GM21390 (cell line): ENCODE measurements around the gene ZNF354C.
A peak's percentile ranks its signal among the peaks of the same experiment; 100 is the strongest.
"Not testable (repeated sequence)": the region's sequence is repeated elsewhere in the genome, so short reads cannot be mapped to it uniquely, and the experiment has no call there.

Source experiments
- ATAC-seq: cut with Tn5 transposase; IDR thresholded peaks from one replicate; pipeline ENCODE4 v1.9.1; 2021; ENCODE audit not compliant: unreplicated experiment

ZNF354C gene

DNA sequence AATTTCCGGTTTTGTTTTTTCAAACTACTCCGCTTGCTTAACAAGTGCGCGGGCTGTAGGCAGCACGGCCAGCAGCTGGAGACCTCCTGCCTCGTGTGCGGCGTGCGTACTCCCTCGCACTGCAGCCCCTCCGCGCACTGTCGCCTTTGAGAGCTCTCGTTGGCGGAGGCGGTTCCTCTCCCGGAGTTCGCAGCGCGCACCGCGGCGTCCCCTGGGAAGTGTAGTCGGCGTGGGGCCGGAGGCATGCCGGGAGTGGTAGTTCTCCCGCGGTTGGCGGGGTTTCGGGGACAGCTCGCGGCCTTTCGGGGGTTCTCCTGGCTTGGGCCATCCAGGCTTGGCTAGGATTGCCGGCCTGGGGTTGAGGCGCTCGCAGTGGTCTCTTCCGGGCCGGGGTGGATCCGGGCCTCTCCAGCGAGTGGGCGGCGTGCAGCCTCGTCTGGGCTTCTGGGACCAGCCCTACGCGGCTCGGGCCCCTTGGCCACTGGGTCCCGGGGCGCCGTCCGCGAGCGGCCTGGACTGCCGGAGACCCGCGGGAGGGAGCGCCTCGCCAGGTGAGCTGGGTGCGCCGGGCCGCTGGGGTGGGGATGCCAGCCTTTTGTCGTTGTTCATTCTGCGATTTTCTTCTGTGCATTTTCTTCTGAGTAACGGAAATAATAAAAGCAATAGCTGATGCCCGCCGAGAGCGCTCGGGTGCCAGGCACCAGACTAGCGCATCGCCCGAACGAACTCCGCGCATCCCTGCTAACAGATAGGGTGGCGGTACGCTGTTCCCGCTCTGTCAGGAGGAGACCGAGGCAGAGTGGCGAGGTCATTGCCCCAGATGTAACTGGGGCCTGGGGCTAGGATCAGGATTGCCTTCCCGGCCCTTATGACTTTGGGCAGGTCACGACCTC, at the start of gene ZNF354C:
Gene ZNF354C, plus strand, starts transcription at position 258 of the 893 bp plus-strand sequence. CDS start 1,696 bp downstream, outside the sequence.
- ATAC-seq: peak; percentile 87

DNA sequence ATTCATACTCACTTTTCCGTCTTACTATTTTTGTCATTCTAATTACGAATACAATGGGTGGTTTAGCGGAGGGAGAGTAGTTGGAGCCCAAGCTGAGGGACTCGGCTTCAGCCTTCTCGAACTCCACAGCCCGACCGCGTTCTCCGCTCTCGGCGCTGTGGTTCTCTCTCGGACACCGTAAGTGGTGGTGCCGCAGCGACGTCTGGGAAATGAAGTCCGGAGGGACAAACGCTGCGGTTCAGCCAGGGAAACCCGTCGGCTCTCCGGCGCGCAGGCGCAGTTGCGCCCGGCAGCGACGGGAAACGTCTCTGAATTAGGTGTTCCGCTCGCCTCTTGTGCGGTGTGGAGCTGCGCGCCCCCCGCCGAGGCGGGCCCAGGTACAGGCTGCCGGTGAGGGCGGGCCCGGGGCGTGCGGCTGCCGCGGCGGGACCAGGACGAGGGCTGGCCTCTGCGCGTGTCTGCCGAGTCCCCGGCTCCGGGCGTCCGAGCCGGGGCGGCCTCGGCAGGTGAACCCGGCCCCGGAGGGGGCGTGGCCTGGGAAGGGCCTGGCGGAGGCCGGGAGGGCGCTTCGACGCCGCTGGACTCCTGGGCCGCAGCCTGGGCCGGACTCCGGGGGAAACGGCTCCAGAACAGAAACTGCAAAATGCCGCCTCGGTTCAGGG, 36.5 kb upstream of the ZNF354C start, which contains the start of gene ZNF879:
Gene ZNF879, plus strand, starts transcription at position 277 of the 662 bp plus-strand sequence. CDS start 1,201 bp downstream, outside the sequence.
- peak; percentile 87 for ATAC-seq

DNA sequence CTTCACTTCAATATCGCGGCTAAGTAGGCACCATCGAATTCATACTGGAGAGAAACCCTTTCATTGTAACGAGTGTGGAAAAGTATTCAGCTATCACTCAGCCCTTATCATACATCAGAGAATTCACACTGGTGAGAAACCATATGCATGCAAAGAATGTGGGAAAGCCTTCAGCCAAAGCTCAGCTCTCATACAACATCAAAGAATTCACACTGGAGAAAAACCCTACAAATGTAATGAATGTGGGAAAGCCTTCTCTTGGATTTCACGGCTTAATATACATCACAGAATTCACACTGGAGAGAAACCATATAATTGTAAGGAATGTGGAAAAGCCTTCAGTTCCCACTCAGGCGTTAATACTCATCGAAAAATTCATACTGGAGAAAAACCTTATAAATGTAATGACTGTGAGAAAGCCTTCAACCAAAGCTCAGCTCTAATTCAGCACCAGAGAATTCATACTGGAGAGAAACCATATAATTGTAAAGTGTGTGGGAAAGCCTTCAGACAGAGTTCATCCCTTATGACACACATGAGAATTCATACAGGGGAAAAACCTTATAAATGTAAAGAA, 27.1 kb upstream of the ZNF354C start:
- ATAC-seq: no peak

DNA sequence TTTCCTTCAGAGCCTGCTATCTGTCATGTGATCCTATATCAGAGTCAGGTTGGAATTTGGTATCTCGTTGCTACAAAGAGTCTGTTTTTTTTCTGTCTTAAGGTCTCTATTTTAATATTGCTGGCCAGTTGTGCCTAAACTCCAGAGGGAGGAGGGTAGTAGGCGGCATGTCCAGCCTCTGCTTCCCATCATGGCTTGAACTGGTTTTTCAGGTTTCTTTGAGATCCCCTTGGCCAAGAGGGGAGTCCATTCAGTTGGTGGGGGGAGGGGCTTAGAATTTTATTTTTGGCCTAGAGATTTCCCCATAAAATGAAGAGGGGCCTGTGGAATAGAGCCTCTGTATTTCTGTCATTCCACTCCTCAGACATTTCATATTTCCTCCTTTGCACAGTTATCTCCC, 15.4 kb upstream of the ZNF354C start:
- ATAC-seq: no peak

DNA sequence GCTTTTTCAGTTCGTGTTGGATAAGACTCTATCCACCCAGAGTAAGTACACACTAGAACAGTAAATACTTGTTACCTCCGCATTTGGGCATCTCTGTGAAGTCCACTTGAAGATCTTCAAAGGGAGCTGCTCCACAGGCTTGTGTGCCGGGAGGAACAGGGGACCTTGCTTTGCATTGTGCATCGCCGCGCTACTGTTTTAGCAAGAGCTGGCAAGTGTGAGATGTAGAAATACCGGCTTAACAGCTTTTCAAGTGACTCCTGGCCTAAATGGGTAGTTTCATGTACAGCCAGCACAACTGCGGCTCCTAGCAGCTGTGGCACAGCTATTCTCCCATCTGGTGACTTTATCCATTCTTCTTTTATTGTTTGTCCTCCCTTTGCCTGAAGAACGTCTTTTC, 8.4 kb upstream of the ZNF354C start:
- no peak for ATAC-seq

DNA sequence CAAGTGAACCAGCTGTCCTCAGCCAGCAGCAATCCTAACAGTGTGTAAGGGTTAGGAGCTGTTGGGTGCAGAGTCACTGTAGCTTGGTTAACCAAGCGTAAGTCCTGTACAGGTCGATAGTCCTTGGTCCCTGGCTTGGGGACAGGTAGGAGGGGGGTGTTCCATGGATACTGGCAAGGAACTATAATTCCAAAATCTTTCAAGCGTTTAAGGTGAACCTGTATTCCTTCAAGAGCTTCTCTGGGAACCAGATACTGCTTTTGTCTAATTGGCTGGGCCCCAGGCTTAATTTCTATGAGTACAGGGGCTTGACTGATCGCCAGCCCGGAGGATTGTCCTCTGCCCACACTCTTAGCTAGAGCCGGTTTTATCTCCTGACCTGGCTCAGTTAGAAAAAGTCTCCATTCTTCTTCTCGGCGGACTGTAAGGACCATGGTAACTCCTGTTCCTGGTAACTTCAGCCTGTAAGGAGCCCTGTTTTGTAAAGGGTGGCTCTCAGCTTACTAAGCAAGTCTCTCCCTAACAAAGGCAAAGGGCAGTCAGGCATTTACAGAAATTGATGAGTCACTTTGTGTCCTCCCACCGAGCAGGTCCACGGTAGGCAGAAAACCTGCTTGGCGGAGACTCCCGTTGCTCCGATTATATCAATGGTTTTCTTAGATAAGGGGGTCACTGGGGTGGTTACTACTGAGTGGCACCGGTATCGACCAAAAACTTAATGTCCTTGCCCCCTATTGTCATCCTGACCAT, 6.0 kb upstream of the ZNF354C start:
- ATAC-seq: no peak

DNA sequence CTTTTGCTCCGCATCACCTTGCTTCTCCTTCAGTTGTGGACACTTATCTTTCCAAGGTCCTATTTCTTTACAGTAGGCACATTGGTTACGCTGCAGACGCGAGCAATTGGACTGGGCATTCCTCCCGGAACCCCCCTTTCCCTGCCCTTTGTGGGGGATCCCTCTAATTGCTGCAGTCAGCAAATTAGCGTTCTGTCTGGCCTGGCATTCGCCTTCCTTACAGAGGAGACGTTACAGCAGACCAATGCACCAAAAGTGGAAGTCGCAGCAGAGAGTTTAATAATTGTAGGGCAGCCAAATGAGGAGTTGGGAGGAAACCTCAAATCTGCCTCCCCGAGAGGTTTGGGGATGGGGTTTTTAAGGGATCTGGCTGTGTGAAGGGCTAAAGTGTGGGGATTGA, 5.3 kb upstream of the ZNF354C start:
- ATAC-seq: no peak

DNA sequence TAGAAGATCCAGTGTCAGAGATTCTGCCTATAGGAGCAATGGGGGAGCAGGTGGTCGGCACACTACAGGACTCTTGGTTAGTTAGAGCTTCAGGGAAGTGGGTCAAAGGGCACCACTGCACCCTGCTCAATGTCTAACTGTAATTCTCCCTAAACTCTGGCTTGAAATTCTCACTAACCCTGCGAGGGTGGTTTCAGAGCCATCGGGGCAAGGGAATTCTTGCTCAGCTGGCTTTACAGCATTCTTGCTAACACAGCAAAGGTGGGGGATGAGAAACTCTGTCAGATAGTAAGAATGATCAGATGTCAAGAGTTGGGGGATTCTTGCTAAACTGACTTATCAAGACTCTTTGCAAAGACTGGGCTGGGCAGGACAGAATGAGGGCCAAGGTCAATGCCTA, 4.7 kb upstream of the ZNF354C start:
- no peak for ATAC-seq

DNA sequence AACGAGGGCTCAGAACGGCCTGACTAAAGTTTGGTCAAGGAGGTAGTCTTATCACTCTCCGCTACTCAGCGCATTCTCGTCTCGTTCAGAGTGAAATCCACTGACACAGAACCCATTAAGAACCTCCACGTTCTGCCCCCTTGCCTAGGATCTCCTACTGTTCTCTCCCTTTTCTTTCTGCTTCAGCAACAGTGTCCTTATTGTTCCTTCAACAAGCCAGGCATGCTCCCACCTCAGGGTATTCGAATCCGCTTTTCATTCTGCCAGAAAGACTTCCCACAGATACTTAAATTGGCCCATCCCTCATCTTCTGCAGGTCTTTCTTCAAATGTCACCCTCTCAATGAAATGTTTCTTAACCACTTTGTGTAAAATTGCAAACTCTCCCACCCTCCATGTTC, 4.3 kb upstream of the ZNF354C start:
- no peak for ATAC-seq

DNA sequence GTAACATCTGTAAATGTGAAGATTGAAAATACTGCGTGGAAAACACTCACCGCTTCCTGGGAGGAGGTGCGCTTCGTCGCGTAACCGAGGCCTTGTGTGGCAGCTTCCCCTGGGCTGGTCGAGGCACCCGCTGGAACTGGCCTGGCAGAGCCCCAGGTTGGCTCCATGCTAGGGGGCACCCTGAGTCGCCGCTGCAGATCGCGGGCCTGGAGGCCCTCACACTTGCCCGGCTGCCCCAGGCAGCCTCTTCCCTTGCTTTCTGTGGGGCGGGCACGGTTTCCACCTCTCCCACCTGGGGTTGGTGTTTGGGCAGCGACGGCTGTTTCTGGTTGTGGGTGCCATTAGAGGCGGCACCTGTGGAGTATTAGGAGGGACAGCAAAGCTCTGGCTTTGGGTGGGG, 852 bp downstream of the ZNF354C start:
- no peak for ATAC-seq

DNA sequence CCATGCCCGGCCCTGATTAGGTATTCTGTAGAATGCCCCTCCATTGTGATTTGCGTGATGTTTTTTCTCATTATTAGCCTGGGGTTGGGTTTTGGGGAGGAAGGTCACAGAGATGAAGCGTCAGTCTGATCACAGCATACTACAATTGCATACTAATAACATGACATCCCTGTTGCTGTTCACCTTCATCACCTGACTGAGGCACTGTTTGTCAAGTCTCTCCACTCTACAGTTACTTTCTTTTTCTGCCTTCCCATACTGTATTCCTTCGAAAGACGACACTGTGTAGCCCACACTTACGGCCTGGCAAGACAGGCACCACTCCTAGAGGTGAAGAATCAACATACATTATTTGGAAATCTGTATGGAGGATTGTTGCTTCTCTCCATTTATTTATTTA, 5.5 kb downstream of the ZNF354C start:
- ATAC-seq: no peak

DNA sequence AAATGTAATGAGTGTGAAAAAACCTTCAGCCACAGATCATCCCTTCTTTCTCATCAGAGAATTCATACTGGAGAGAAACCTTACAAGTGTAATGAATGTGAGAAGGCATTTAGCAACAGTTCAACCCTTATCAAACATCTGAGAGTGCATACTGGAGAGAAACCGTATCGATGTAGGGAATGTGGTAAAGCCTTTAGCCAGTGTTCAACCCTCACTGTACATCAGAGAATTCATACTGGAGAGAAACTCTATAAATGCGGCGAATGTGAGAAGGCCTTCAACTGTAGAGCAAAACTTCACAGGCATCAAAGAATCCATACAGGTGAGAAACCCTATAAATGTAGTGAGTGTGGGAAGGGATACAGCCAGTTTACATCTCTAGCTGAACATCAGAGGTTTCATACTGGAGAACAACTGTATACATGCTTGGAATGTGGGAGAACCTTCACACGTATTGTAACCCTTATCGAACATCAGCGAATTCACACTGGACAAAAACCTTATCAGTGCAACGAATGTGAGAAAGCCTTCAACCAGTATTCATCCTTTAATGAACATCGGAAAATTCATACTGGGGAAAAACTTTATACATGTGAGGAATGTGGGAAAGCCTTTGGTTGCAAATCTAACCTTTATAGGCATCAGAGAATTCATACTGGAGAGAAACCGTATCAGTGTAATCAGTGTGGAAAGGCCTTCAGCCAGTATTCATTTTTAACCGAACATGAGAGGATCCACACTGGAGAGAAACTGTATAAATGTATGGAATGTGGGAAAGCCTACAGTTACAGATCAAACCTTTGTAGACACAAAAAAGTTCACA, 19.2 kb downstream of the ZNF354C start:
- ATAC-seq: no peak

DNA sequence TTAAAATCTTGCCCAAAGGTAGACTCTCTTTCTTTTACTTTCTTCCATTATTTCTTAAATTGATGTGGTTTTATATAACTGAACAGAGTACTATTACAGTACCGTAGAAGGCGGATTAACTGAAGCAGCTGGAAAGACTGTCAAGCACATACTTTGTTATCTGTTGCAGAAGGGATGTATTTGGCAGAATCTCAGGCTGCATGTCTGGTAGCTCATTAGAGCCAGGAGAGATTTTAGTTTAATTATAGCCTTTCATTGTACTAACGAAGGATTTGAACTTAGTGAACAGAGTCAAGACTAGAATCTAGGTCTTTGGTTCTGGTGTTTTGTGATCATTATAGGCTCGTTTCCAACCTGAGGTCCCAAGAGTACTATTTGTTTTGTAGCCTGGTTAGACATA, 20.6 kb downstream of the ZNF354C start:
- ATAC-seq: no peak

DNA sequence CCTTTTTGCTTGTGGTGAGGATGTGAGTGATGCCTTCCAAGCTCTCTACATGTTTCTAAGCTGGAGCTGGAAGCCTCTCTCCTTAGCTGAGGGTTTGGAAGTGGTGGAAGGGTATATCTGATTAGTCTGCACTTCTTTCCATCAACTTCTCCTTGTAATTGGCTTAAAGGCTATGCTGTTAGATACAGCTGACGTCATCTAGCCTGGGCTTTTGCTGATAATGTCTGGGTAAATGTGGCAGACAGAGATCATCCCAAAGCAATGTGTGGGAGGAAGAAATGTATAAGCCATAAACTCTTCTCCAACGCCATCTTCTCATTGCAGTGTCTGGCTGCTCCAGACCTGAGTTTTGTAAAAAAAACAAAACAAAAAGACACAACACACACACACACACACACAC, 29.3 kb downstream of the ZNF354C start:
- no peak for ATAC-seq

DNA sequence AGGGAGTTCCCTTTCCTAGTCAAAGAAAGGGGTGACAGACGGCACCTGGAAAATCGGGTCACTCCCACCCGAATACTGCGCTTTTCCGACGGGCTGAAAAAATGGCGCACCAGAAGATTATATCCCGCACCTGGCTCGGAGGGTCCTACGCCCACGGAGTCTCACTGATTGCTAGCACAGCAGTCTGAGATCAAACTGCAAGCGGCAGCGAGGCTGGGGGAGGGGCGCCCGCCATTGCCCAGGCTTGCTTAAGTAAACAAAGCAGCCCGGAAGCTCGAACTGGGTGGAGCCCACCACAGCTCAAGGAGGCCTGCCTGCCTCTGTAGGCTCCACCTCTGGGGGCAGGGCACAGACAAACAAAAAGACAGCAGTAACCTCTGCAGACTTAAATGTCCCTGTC, 41.1 kb downstream of the ZNF354C start:
- ATAC-seq: not testable (repeated sequence)

DNA sequence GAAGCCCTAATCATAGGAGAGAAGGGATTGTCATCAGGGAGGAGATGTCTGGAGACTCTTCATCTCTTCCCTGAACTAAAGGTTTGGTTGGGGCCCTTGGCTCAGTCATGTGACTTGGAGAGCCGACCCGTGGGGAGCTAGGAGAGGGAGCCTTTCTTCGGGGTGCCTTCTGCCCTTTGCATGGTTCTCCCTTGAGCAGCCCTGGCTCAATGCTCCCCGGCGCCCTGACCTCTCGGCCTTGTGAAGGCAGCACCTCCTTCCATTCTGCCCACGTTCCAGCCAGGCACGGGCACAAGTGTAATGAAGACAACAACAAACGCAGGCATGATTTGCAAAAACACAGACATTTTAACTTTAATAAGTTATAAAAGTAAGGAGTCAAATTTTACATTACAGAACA, 50.4 kb downstream of the ZNF354C start:
- no peak for ATAC-seq

DNA sequence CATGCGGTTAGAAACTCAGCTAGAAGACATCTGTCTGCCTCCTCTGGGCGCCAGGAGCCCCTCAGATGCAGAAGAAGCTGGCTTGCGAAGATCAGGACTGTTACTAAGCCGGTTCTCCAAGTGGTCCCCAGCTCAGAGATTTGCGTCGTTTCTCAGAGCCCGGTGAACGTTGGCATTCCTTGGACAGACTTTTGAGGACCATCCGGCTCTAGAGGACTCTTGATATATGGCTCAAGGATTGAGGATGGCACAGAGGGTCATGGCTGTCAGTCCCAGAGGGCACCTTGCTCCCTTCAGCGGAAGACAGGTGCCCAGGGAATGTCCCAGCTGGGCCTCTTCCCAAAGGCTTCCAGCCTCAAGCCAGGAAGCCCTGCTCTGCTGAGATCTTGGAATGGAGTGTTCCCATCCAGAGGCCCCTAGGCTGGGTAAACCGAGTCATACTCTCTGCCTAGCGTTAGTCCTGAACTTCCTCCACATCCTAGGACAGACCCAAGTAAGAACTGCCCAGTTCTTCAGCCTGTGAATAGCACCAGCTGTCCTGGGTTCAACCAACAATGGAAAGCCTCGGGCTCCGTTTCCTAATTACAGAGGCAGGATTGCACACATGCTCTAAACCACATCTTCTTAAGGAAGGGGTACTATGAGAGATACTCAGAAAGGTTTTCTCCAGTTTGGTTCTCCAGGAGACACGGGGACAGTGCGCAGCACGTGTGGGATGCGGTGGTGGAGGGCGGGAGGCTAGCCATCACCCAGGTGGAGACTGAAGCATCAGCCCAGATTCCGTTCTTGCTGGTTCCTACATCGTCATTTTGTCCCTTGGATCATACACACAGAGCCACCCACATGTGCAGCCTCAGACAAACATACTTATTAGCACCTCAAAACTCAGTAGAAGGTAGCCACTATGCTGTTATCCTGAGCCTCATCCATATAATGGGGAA, 51.4 kb downstream of the ZNF354C start:
- no peak for ATAC-seq

DNA sequence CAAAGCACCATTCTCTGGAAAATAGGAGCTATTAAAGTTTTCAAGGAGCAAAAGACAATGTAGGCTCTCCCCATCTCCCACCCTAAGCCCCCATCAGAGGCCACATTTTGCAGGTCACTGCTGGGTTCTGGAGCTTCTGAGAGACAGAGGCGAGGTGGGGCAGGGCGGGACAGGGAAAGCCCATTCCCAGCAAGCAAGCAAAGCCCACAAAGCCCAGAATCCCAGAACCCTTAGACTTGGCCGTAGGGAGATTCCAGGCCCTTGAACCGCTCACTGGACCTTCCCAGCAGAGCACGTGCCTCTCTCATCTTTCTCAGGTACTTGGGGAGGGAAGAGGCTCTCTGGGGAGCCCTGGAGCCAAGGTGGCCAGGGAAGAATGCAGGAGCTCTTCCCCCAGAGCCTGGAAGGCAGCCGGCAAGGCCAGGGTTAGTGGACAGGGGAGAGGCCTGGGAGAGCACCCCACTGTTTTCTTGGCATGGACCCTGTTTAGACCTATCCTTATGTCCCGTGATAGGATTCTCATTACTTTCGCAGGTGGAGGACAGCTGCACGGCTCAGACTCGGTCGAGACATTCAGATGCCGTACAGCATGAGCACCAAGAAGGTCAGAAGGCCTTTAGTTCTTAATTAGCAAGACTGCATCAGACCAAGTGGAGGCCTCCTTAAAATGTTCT, 52.4 kb downstream of the ZNF354C start:
- ATAC-seq: no peak

DNA sequence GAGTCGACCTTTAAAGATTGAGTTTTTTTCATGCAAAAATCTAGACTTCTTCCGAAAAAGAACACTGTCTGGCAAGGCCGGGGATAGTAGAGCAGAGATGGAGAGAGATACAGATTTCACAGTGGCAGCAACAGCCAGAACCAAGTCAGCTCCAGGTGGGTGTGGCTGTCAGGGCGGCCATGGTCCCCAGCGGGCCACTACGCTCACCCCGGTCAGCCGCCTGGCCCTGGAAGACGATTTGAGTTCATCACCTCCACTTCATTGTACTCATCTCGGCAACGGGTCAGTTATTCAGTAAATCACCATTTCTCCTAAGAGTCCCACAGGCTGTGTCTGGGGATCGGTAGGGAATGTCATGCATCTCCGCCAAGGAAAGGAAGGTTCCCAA, 53.0 kb downstream of the ZNF354C start:
- no peak for ATAC-seq
